Pulmonary artery endothelial cell (primary cell): ENCODE measurements around the gene ITGA11. TPM values are rescaled to one million over a fixed set of nuclear protein-coding genes. Genes with fewer than 3 reads are reported as not detected.

Source experiments
- DNase-seq: peaks from one replicate; pipeline ENCODE4 v3.0.0-alpha.2; 2011; ENCODE audit warnings: low read depth, low spot score
- total RNA-seq: library from RNA; depleted of rRNA; stranded (reverse); fragments of >200 nt; gene quantifications from 2 replicates; pipeline ENCODE4 v1.2.3, GENCODE V29; 2014

ITGA11 gene
- total RNA-seq, 1 donor from 2014 or later: 0.20 TPM

GRCh38 chr15:68332266-68332665, 99.7 kb downstream of the ITGA11 start:
- DNase-seq: no peak

- DNase-seq: no peak
These were observed 101.1 kb downstream of the ITGA11 start for GRCh38 chr15:68330901-68331300.

GRCh38 chr15:68330416-68330815, 101.5 kb downstream of the ITGA11 start:
- DNase-seq: no peak

GRCh38 chr15:68328964-68329363, 103.0 kb downstream of the ITGA11 start:
- no peak for DNase-seq

GRCh38 chr15:68328443-68328842, 103.5 kb downstream of the ITGA11 start:
- DNase-seq: no peak

- no peak for DNase-seq
These were observed 105.1 kb downstream of the ITGA11 start for GRCh38 chr15:68326711-68327354.

- DNase-seq: no peak
These were observed 106.2 kb downstream of the ITGA11 start for GRCh38 chr15:68325726-68326125.

- DNase-seq: no peak
These were observed 109.2 kb downstream of the ITGA11 start for GRCh38 chr15:68322796-68323195.

- no peak for DNase-seq
These were observed 110.7 kb downstream of the ITGA11 start for GRCh38 chr15:68321229-68321628.

- DNase-seq: no peak
These were observed 112.0 kb downstream of the ITGA11 start for GRCh38 chr15:68319997-68320396.

- no peak for DNase-seq
These were observed 112.7 kb downstream of the ITGA11 start for GRCh38 chr15:68318931-68319909.

- DNase-seq: no peak
These were observed 113.7 kb downstream of the ITGA11 start for GRCh38 chr15:68318008-68318835.

- no peak for DNase-seq
These were observed 114.5 kb downstream of the ITGA11 start for GRCh38 chr15:68317281-68318007.

GRCh38 chr15:68316061-68316804, 115.7 kb downstream of the ITGA11 start:
- DNase-seq: no peak

- DNase-seq: no peak
These were observed 116.4 kb downstream of the ITGA11 start for GRCh38 chr15:68315495-68316031.

GRCh38 chr15:68315035-68315434, 116.9 kb downstream of the ITGA11 start:
- no peak for DNase-seq

- no peak for DNase-seq
These were observed 117.4 kb downstream of the ITGA11 start for GRCh38 chr15:68314563-68314962.

- no peak for DNase-seq
These were observed 118.2 kb downstream of the ITGA11 start for GRCh38 chr15:68313501-68314410.

- DNase-seq: no peak
These were observed 119.2 kb downstream of the ITGA11 start for GRCh38 chr15:68312701-68313204.
